Spleen (tissue), 11 donors: ENCODE results near the gene KIF6. TPM values are rescaled to one million over a fixed set of nuclear protein-coding genes. Genes with fewer than 3 reads are reported as not detected.

Experiments
- DNase-seq: peaks from one replicate; pipeline ENCODE4 v3.0.0-alpha.2; 2020
- H3K27ac ChIP-seq, 8 donors: fragments of 200-600 bp; sonication (generic) in 7 of 8; 1 replicate in 4 of 8; 2 replicates in 4 of 8; pipeline versions ENCODE4 v1.5.0 to v1.8.0; 2016 to 2021; ENCODE audit warnings: inconsistent platforms in 4 of 8, mild to moderate bottlenecking in 4 of 8, moderate library complexity in 1 of 8
- H3K27me3 ChIP-seq, 7 donors: fragments of 200-600 bp; sonication (generic) in 6 of 7; replicated peaks in 1 of 7; 1 replicate in 4 of 7; 2 replicates in 3 of 7; pipeline versions ENCODE4 v1.5.0 to v1.8.0; 2016 to 2021; ENCODE audit warnings: inconsistent platforms in 3 of 7, mild to moderate bottlenecking in 1 of 7
- H3K36me3 ChIP-seq, 6 donors: fragments of 200-600 bp; sonication (generic) in 5 of 6; 1 replicate in 4 of 6; 2 replicates in 2 of 6; pipeline versions ENCODE4 v1.5.0 to v1.8.0; 2016 to 2021; ENCODE audit warnings: inconsistent platforms in 2 of 6
- H3K4me1 ChIP-seq, 6 donors: fragments of 200-600 bp; sonication (generic) in 5 of 6; 1 replicate in 3 of 6; 2 replicates in 3 of 6; pipeline versions ENCODE4 v1.5.0 to v1.8.0; 2016 to 2021; ENCODE audit warnings: inconsistent platforms in 3 of 6
- H3K4me3 ChIP-seq, 8 donors: fragments of 200-600 bp; sonication (generic) in 7 of 8; 1 replicate in 4 of 8; 2 replicates in 4 of 8; pipeline versions ENCODE4 v1.5.0 to v1.8.0; 2016 to 2021; ENCODE audit warnings: inconsistent platforms in 4 of 8, mild to moderate bottlenecking in 4 of 8, moderate library complexity in 2 of 8
- H3K9me3 ChIP-seq, 8 donors: fragments of 200-600 bp; sonication (generic) in 7 of 8; 1 replicate in 4 of 8; 2 replicates in 4 of 8; pipeline versions ENCODE4 v1.5.0 to v1.8.0; 2016 to 2021; ENCODE audit warnings: inconsistent platforms in 4 of 8
- POLR2A ChIP-seq, 3 donors: fragments of 450-650 bp; IDR thresholded peaks; one replicate each; pipeline ENCODE4 v1.5.1; 2017; ENCODE audit warnings: antibody characterized with exemption in 3 of 3, mild to moderate bottlenecking in 1 of 3
- POLR2AphosphoS5 ChIP-seq, 3 donors: sonication (generic); formaldehyde crosslinking; IDR thresholded peaks; one replicate each; pipeline ENCODE4 v1.5.1; 2017; ENCODE audit warnings: antibody characterized with exemption in 3 of 3
- WGBS, 5 donors: extraction: QIAGEN DNeasy Blood & Tissue Kit in 3 of 5; methylation state at CpG; one replicate each; pipeline versions ENCODE4 v1.1.5 to v1.1.7; 2013 to 2018; 5-methylcytosine and 5-hydroxymethylcytosine counted together
- intact Hi-C: fragments of 100-400 bp; cut with DNase I; formaldehyde crosslinking; loops from one replicate; pipeline ENCODE4 v1.15.0; 2023; ENCODE audit warnings: low total_unique reads
- polyA plus RNA-seq, 3 donors: library from polyadenylated mRNA; stranded (reverse); fragments of 200-250 nt; gene quantifications; one replicate each; pipeline ENCODE4 v1.2.1, GENCODE V29; 2013
- total RNA-seq, 7 donors: library from RNA; depleted of rRNA in 3 of 7; stranded (reverse); fragments of >200 nt in 3 of 7; fragmentation: NEBNext Ultra II Directional in 4 of 7; extraction: Animal tissue kit (Norgen Biotek cat#: 25700) in 4 of 7; gene quantifications; one replicate each; pipeline versions ENCODE4 v1.1.0 to v1.2.1, GENCODE V29; 2016 to 2021
- TF ChIP-seq, protein P1 (sequence below), 11 experiments: fragments of 200-600 bp in 7 of 11; fragments of 450-650 bp in 4 of 11; sonication (generic) in 4 of 11; IDR thresholded peaks in 8 of 11; conservative IDR thresholded peaks in 3 of 11; 1 replicate in 7 of 11; 2 replicates in 4 of 11; pipeline versions ENCODE4 v1.4.0 to v1.8.0; 2016 to 2021; ENCODE audit warnings: antibody characterized with exemption in 11 of 11, inconsistent platforms in 4 of 11, mild to moderate bottlenecking in 1 of 11
- donor health status: healthy with polysubstance abuse.
- donor health status: DM: no; HTN: no; CAD: no; lungs with moderate emphysema.
- donor health status: DM: no; HTN: no; CAD: no.
- donor health status: Bipolar disorder and iron deficiency.
- donor health status: healthy.
- donor health status: DM: no; HTN: no; CAD: no.
- donor health status: DM: yes; HTN: yes; CAD: no.

Gene KIF6
- total and polyA plus RNA-seq, 10 donors = 0.10 to 0.75 (median 0.24) TPM; not detected in 3

DNA sequence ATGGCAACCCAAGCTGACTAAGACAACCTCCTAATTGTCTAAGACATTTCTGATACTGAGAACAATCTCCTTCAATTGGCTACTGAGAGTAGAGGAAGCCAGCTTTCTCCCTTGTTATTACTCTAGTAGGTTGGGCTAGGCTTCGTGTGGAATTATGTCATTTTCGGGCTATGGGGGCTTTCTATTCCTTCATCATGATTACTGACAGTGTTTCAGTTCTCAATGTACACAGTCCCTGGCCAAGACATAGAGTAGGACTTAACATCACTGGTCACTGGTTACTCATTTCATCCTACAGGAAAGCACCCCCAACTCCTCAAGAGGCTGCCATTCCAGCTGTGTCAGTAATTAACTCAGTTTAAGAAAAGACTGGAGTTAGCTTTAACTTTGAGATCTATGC lies 100.0 kb downstream of the KIF6 start:
- Histone ChIP-seq H3K4me1 (no peaks in the 10 kb centered on the region), H3K27ac (no peak overlapping the region), H3K9me3 (no peaks in the 10 kb centered on the region), H3K4me3 (no peak overlapping the region), H3K36me3 (no peaks in the 10 kb centered on the region), H3K27me3 (peaks cover 0 to 4% (median 0%) of the 10 kb centered on the region in 7 donors)
- DNase-seq = no peak
- 84 to 95% (median 87%) methylated on average over 2 of the region's 2 CpGs for WGBS, 5 donors
- intact Hi-C loops = no loop called here
- TF ChIP-seq POLR2AphosphoS5 (IDR thresholded peaks at IDR 0.05) (no peak), POLR2A (IDR thresholded peaks at IDR 0.05) (no peak)
- TF ChIP-seq, protein P1, sequence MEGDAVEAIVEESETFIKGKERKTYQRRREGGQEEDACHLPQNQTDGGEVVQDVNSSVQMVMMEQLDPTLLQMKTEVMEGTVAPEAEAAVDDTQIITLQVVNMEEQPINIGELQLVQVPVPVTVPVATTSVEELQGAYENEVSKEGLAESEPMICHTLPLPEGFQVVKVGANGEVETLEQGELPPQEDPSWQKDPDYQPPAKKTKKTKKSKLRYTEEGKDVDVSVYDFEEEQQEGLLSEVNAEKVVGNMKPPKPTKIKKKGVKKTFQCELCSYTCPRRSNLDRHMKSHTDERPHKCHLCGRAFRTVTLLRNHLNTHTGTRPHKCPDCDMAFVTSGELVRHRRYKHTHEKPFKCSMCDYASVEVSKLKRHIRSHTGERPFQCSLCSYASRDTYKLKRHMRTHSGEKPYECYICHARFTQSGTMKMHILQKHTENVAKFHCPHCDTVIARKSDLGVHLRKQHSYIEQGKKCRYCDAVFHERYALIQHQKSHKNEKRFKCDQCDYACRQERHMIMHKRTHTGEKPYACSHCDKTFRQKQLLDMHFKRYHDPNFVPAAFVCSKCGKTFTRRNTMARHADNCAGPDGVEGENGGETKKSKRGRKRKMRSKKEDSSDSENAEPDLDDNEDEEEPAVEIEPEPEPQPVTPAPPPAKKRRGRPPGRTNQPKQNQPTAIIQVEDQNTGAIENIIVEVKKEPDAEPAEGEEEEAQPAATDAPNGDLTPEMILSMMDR (IDR thresholded peaks at IDR 0.05 in 8 of 11, conservative IDR thresholded peaks at IDR 0.05 in 3 of 11) = no peak

DNA sequence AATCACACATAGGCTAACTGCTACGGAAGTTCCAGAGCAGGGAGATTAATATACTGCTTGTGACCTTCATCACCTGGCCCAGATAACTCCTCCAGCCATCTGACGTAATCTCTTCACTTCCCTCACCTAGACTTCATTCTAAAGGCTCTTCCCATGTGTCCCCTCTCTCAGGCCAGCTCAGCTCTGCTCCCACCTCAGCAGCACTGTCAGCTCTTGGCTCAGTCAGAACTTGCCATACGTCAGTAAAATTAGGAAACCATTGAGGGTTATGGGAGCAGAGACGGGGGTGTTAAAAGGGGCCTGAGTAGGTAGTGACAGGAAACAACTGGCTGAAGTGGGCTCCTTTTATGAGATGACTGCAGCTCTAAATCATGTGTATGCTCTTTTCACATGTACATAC lies 101.5 kb downstream of the KIF6 start:
- Histone ChIP-seq H3K4me3 (no peak overlapping the region), H3K27me3 (peaks cover 0 to 4% (median 0%) of the 10 kb centered on the region in 7 donors), H3K4me1 (no peaks in the 10 kb centered on the region), H3K9me3 (no peaks in the 10 kb centered on the region), H3K27ac (no peak overlapping the region), H3K36me3 (no peaks in the 10 kb centered on the region)
- TF ChIP-seq, protein P1 (IDR thresholded peaks at IDR 0.05 in 8 of 11, conservative IDR thresholded peaks at IDR 0.05 in 3 of 11) = no peak
- TF ChIP-seq POLR2A (IDR thresholded peaks at IDR 0.05) = no peak
- no peak for TF ChIP-seq POLR2AphosphoS5 (IDR thresholded peaks at IDR 0.05)
- intact Hi-C loops = no loop called here
- WGBS, 5 donors = 69 to 80% (median 71%) methylated on average over 4 of the region's 4 CpGs
- no peak for DNase-seq

DNA sequence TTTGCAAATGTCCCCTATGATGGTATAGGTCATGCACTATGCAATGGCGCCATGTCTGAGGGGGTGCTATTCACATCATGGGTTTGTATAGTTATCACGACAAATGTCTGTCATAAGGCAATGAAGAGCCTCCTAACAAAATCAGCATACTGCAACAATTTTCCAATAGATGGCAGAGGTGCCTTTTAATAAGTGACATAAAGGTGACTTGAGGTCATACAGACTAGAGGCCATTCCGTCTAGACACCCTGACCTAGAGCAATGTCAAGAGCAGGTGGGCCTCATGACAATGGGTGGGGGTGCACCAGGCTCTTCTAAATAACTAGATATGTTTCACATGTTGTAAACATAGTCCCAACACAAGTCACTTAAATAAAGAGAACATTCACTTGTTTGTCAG lies 107.7 kb downstream of the KIF6 start:
- H3K27ac ChIP-seq = no peak overlapping the region
- intact Hi-C loops = no loop called here
- no peak for DNase-seq
- H3K9me3 ChIP-seq = no peaks in the 10 kb centered on the region
- H3K4me1 ChIP-seq = no peaks in the 10 kb centered on the region
- no peaks in the 10 kb centered on the region for H3K27me3 ChIP-seq
- WGBS, 5 donors = 77 to 87% (median 85%) methylated on average over 3 of the region's 3 CpGs
- H3K4me3 ChIP-seq = no peak overlapping the region
- TF ChIP-seq, protein P1 (IDR thresholded peaks at IDR 0.05 in 8 of 11, conservative IDR thresholded peaks at IDR 0.05 in 3 of 11) = no peak
- TF ChIP-seq POLR2AphosphoS5 (IDR thresholded peaks at IDR 0.05) = no peak
- TF ChIP-seq POLR2A (IDR thresholded peaks at IDR 0.05) = no peak
- no peaks in the 10 kb centered on the region for H3K36me3 ChIP-seq

DNA sequence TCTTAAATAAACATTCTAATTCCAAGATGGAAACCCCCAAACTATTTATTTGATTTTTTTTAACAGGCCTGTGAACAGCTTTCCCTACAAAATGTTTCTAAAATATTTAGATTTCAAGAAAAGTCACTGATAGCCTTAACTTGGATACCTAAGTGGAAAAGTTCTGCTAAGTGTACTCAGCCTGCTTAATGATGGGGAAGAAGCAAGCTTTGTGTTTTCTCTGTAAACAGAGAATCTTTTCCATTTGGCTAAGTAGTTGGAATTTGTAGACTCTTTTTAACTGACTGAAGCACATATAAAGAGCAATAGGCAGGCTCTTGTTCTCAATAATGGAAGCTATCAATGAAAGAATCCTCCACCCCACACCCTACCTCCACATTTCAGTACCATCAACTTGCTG lies 108.2 kb downstream of the KIF6 start:
- intact Hi-C loops = no loop called here
- no peak for TF ChIP-seq POLR2AphosphoS5 (IDR thresholded peaks at IDR 0.05)
- TF ChIP-seq, protein P1 (IDR thresholded peaks at IDR 0.05 in 8 of 11, conservative IDR thresholded peaks at IDR 0.05 in 3 of 11) = no peak
- TF ChIP-seq POLR2A (IDR thresholded peaks at IDR 0.05) = no peak

More for the DNA sequence above, 108.2 kb downstream of the KIF6 start:
- no peaks in the 10 kb centered on the region for H3K36me3 ChIP-seq
- DNase-seq = no peak
- no peaks in the 10 kb centered on the region for H3K27me3 ChIP-seq
- no peak overlapping the region for H3K4me3 ChIP-seq
- H3K4me1 ChIP-seq = no peaks in the 10 kb centered on the region
- no peak overlapping the region for H3K27ac ChIP-seq
- H3K9me3 ChIP-seq = no peaks in the 10 kb centered on the region
